Spleen (tissue), 11 donors: ENCODE results near the gene SYPL2. TPM values are rescaled to one million over a fixed set of nuclear protein-coding genes. Genes with fewer than 3 reads are reported as not detected.

ENCODE experiments used
- DNase-seq: peaks from one replicate; pipeline ENCODE4 v3.0.0-alpha.2; 2020
- H3K27ac ChIP-seq, 8 donors: fragments of 200-600 bp; sonication (generic) in 7 of 8; 1 replicate in 4 of 8; 2 replicates in 4 of 8; pipeline versions ENCODE4 v1.5.0 to v1.8.0; 2016 to 2021; ENCODE audit warnings: inconsistent platforms in 4 of 8, mild to moderate bottlenecking in 4 of 8, moderate library complexity in 1 of 8
- H3K27me3 ChIP-seq, 7 donors: fragments of 200-600 bp; sonication (generic) in 6 of 7; replicated peaks in 1 of 7; 1 replicate in 4 of 7; 2 replicates in 3 of 7; pipeline versions ENCODE4 v1.5.0 to v1.8.0; 2016 to 2021; ENCODE audit warnings: inconsistent platforms in 3 of 7, mild to moderate bottlenecking in 1 of 7
- H3K36me3 ChIP-seq, 6 donors: fragments of 200-600 bp; sonication (generic) in 5 of 6; 1 replicate in 4 of 6; 2 replicates in 2 of 6; pipeline versions ENCODE4 v1.5.0 to v1.8.0; 2016 to 2021; ENCODE audit warnings: inconsistent platforms in 2 of 6
- H3K4me1 ChIP-seq, 6 donors: fragments of 200-600 bp; sonication (generic) in 5 of 6; 1 replicate in 3 of 6; 2 replicates in 3 of 6; pipeline versions ENCODE4 v1.5.0 to v1.8.0; 2016 to 2021; ENCODE audit warnings: inconsistent platforms in 3 of 6
- H3K4me3 ChIP-seq, 8 donors: fragments of 200-600 bp; sonication (generic) in 7 of 8; 1 replicate in 4 of 8; 2 replicates in 4 of 8; pipeline versions ENCODE4 v1.5.0 to v1.8.0; 2016 to 2021; ENCODE audit warnings: inconsistent platforms in 4 of 8, mild to moderate bottlenecking in 4 of 8, moderate library complexity in 2 of 8
- H3K9me3 ChIP-seq, 8 donors: fragments of 200-600 bp; sonication (generic) in 7 of 8; 1 replicate in 4 of 8; 2 replicates in 4 of 8; pipeline versions ENCODE4 v1.5.0 to v1.8.0; 2016 to 2021; ENCODE audit warnings: inconsistent platforms in 4 of 8
- CTCF ChIP-seq, 11 experiments: fragments of 200-600 bp in 7 of 11; fragments of 450-650 bp in 4 of 11; sonication (generic) in 4 of 11; IDR thresholded peaks in 8 of 11; conservative IDR thresholded peaks in 3 of 11; 1 replicate in 7 of 11; 2 replicates in 4 of 11; pipeline versions ENCODE4 v1.4.0 to v1.8.0; 2016 to 2021; ENCODE audit warnings: antibody characterized with exemption in 11 of 11, inconsistent platforms in 4 of 11, mild to moderate bottlenecking in 1 of 11
- POLR2A ChIP-seq, 3 donors: fragments of 450-650 bp; IDR thresholded peaks; one replicate each; pipeline ENCODE4 v1.5.1; 2017; ENCODE audit warnings: antibody characterized with exemption in 3 of 3, mild to moderate bottlenecking in 1 of 3
- POLR2AphosphoS5 ChIP-seq, 3 donors: sonication (generic); formaldehyde crosslinking; IDR thresholded peaks; one replicate each; pipeline ENCODE4 v1.5.1; 2017; ENCODE audit warnings: antibody characterized with exemption in 3 of 3
- WGBS, 5 donors: extraction: QIAGEN DNeasy Blood & Tissue Kit in 3 of 5; methylation state at CpG; one replicate each; pipeline versions ENCODE4 v1.1.5 to v1.1.7; 2013 to 2018; 5-methylcytosine and 5-hydroxymethylcytosine counted together
- intact Hi-C: fragments of 100-400 bp; cut with DNase I; formaldehyde crosslinking; loops from one replicate; pipeline ENCODE4 v1.15.0; 2023; ENCODE audit warnings: low total_unique reads
- polyA plus RNA-seq, 3 donors: library from polyadenylated mRNA; stranded (reverse); fragments of 200-250 nt; gene quantifications; one replicate each; pipeline ENCODE4 v1.2.1, GENCODE V29; 2013
- total RNA-seq, 7 donors: library from RNA; depleted of rRNA in 3 of 7; stranded (reverse); fragments of >200 nt in 3 of 7; fragmentation: NEBNext Ultra II Directional in 4 of 7; extraction: Animal tissue kit (Norgen Biotek cat#: 25700) in 4 of 7; gene quantifications; one replicate each; pipeline versions ENCODE4 v1.1.0 to v1.2.1, GENCODE V29; 2016 to 2021
- donor health status: healthy with polysubstance abuse.
- donor health status: DM: no; HTN: no; CAD: no; lungs with moderate emphysema.
- donor health status: DM: no; HTN: no; CAD: no.
- donor health status: Bipolar disorder and iron deficiency.
- donor health status: healthy.
- donor health status: DM: no; HTN: no; CAD: no.
- donor health status: DM: yes; HTN: yes; CAD: no.

SYPL2 gene
- total and polyA plus RNA-seq, 10 donors, result 0.26 to 2.5 (median 0.97) TPM

DNA sequence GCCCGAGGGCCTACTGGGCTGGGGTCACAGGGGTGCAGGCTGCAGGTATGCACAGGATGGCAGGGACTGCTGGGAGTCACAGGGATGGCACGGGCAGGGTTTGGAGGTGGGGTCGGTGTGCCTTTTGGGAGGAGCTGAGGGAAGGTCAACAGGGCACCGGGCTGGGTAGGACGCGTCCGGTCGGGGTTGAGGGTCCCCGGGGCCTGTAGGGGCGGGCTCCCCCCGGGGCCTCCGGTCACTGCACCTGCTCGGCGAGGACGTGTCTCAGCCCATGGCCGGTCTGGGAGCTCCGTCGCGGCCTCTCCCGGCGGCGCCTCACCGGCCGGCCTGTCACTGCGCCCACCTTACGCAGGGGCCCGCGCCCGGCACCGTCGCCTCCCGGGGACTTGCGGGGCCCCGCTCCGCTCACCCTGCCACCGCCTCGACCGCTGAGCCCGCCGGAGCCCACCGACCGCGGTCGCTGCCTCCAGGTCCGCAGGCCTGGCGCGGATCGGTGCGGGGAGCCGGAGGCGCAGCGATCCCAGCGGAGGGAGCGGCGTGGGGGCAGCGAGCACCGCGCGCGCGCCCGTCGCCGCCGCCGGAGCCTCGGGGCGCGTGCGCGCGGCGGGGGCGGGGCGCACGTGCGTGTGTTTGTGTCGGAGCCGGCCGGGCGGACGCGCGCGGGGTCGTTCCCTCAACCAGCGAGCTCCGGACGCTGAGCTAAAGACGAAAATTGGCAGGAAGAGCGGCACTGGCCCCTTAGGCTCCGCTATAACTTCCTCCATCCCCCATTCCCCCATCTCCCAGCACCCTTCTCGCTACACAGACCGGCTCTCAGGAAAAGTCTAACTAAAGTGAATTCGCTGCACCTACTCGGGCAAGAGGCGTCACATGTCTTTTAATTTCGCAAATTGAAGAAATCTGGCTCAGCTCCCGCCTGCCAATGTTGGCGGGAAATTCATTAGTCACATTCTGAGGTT is 43.1 kb downstream of the SYPL2 start, which contains the start of gene AMIGO1:
AMIGO1 (minus strand) TSS at position 552 of the 959 bp plus-strand sequence. CDS start 815 bp downstream, outside the sequence.
- Histone ChIP-seq H3K27ac (peak within 1 kb of the TSS in 5 of 8 donors; percentile 43 to 73 (median 60)), H3K27me3 (peaks cover 0 to 19% (median 0%) of the 10 kb centered on the region in 7 donors), H3K36me3 (no peaks in the 10 kb centered on the region), H3K4me1 (peaks cover 7 to 30% (median 19%) of the 10 kb centered on the region in 6 donors), H3K4me3 (peak within 1 kb of the TSS; percentile 59 to 90 (median 72)), H3K9me3 (no peaks in the 10 kb centered on the region)
- 1 to 9% (median 1%) methylated on average over 23 to 100 of the region's 100 CpGs for WGBS, 5 donors
- intact Hi-C loops, result no loop called here
- peak; percentile 90 for DNase-seq
- TF ChIP-seq POLR2AphosphoS5 (IDR thresholded peaks at IDR 0.05) (peak in 2 of 3 donors; percentile 31 to 46), POLR2A (IDR thresholded peaks at IDR 0.05) (no peak)

GRCh38 chr1:109513110-109513710 is 46.9 kb downstream of the SYPL2 start:
- WGBS, 5 donors, result 80 to 93% (median 86%) methylated on average over 2 of the region's 2 CpGs
- intact Hi-C loops, result no loop called here
- no peak for TF ChIP-seq POLR2A (IDR thresholded peaks at IDR 0.05)
- no peak for TF ChIP-seq POLR2AphosphoS5 (IDR thresholded peaks at IDR 0.05)
- no peak for TF ChIP-seq CTCF (IDR thresholded peaks at IDR 0.05 in 8 of 11, conservative IDR thresholded peaks at IDR 0.05 in 3 of 11)

DNA sequence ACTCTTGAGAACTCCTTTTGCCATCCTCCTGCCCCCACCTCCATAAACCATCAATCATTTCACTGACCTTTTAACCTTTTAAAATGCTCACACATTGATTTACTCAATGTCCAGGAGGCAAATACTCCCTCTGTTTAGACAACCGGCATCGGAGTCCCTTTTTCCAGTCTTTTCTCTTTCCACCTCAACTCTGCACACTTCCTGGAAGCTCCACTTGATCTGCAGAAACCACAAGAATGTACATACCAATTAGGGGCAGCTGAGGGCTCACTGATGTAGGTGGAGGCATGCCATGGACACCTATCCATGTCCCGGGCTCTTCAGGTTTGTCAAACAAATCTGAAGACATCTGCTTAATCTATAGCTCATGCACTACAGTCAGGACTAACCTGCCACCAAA is 48.5 kb downstream of the SYPL2 start:
- 77 to 89% (median 83%) methylated on average over 3 of the region's 3 CpGs for WGBS, 5 donors
- TF ChIP-seq POLR2A (IDR thresholded peaks at IDR 0.05) (no peak), POLR2AphosphoS5 (IDR thresholded peaks at IDR 0.05) (no peak), CTCF (IDR thresholded peaks at IDR 0.05 in 8 of 11, conservative IDR thresholded peaks at IDR 0.05 in 3 of 11) (no peak)
- Histone ChIP-seq H3K27ac (no peak overlapping the region), H3K27me3 (peaks cover 0 to 6% (median 0%) of the 10 kb centered on the region in 7 donors), H3K4me3 (no peak overlapping the region), H3K9me3 (no peaks in the 10 kb centered on the region), H3K4me1 (peaks cover 0 to 10% (median 6%) of the 10 kb centered on the region in 6 donors), H3K36me3 (no peaks in the 10 kb centered on the region)
- intact Hi-C loops, result no loop called here
- DNase-seq, result no peak

More at GRCh38 chr1:109513110-109513710, 46.9 kb downstream of the SYPL2 start:
- Histone ChIP-seq H3K4me3 (no peak overlapping the region), H3K27ac (no peak overlapping the region), H3K4me1 (peaks cover 7 to 25% (median 18%) of the 10 kb centered on the region in 6 donors), H3K36me3 (no peaks in the 10 kb centered on the region), H3K27me3 (peaks cover 0 to 19% (median 0%) of the 10 kb centered on the region in 7 donors), H3K9me3 (no peaks in the 10 kb centered on the region)
- no peak for DNase-seq

DNA sequence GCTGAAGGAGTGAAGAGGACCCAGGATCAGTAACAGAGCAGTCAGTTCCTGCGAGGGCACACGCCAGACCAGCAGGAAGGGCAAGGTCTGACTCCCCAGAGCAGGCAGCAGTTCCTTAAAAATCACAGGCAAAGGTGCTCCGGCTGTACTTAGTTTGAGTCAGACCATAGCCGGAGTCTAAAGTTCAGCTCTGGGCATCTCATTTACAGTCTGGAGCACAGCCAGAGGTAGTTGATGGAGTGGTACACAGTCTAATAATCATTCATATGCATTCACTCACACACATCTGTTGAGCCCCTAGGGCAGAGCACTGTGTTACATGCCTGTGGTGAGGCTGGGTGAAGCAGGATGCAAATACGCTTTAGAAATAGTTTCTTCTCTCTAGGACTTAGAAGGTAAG is 50.5 kb downstream of the SYPL2 start:
- Histone ChIP-seq H3K27me3 (peaks cover 0 to 13% (median 0%) of the 10 kb centered on the region in 7 donors), H3K4me3 (no peak overlapping the region), H3K27ac (no peak overlapping the region), H3K36me3 (no peaks in the 10 kb centered on the region), H3K4me1 (no peaks in the 10 kb centered on the region), H3K9me3 (no peaks in the 10 kb centered on the region)
- intact Hi-C loops, result no loop called here
- DNase-seq, result no peak
- TF ChIP-seq POLR2A (IDR thresholded peaks at IDR 0.05), result no peak
- TF ChIP-seq CTCF (IDR thresholded peaks at IDR 0.05 in 8 of 11, conservative IDR thresholded peaks at IDR 0.05 in 3 of 11), result no peak
- TF ChIP-seq POLR2AphosphoS5 (IDR thresholded peaks at IDR 0.05), result no peak
- WGBS, 5 donors, result 72 to 91% (median 87%) methylated on average over 5 of the region's 5 CpGs
